HepG2 (cell line): ENCODE measurements around the gene OR10H2. TPM values are rescaled to one million over a fixed set of nuclear protein-coding genes. Genes with fewer than 3 reads are reported as not detected.

Experiments
- CEBPG ChIP-seq: IDR thresholded peaks from 2 replicates; pipeline ENCODE4 v1.6.1; 2016
- EED ChIP-seq: sonication (generic); formaldehyde crosslinking; IDR thresholded peaks from 2 replicates; pipeline ENCODE4 v1.5.0; 2020; ENCODE audit warnings: mild to moderate bottlenecking, missing genetic modification reagents
- ISX ChIP-seq: sonication (generic); formaldehyde crosslinking; conservative IDR thresholded peaks from 2 replicates; pipeline ENCODE4 v1.5.0; 2020; ENCODE audit warnings: missing genetic modification reagents
- JARID2 ChIP-seq: sonication (generic); formaldehyde crosslinking; IDR thresholded peaks from 2 replicates; pipeline ENCODE4 v1.8.1; 2023; ENCODE audit warnings: missing genetic modification reagents, inconsistent platforms; ENCODE audit not compliant: insufficient replicate concordance
- KDM4B ChIP-seq: sonication (generic); formaldehyde crosslinking; IDR thresholded peaks from 2 replicates; pipeline ENCODE4 v1.4.0; 2020; ENCODE audit warnings: missing genetic modification reagents
- KLF9 ChIP-seq: IDR thresholded peaks from 2 replicates; pipeline ENCODE4 v1.6.1; 2016; ENCODE audit warnings: low read depth
- PPARG ChIP-seq: conservative IDR thresholded peaks from 2 replicates; pipeline ENCODE4 v1.6.1; 2016; ENCODE audit warnings: missing biosample characterization, missing genetic modification reagents
- SALL1 ChIP-seq: sonication (generic); formaldehyde crosslinking; IDR thresholded peaks from 2 replicates; pipeline ENCODE4 v1.8.0; 2022; ENCODE audit warnings: mild to moderate bottlenecking, missing genetic modification reagents
- ZBTB20 ChIP-seq: sonication (generic); formaldehyde crosslinking; IDR thresholded peaks from 2 replicates; pipeline ENCODE4 v1.8.1; 2023; ENCODE audit warnings: missing genetic modification reagents, low read depth, mild to moderate bottlenecking, borderline replicate concordance
- ZKSCAN1 ChIP-seq: fragments of 150-350 bp; IDR thresholded peaks from 2 replicates; pipeline ENCODE4 v1.6.1; 2014; ENCODE audit warnings: low read length
- ZNF550 ChIP-seq: sonication (generic); formaldehyde crosslinking; IDR thresholded peaks from 2 replicates; pipeline ENCODE4 v1.4.0; 2020; ENCODE audit warnings: mild to moderate bottlenecking, missing genetic modification reagents, borderline replicate concordance
- polyA plus RNA-seq, 8 experiments: library from polyadenylated mRNA; depleted of rRNA in 3 of 8; stranded (reverse) in 7 of 8; unstranded in 1 of 8; fragments of >200 nt; fragmentation: Illumina TruSeq in 4 of 8; extraction: Trizol in 4 of 8; gene quantifications; 2 replicates each; pipeline versions ENCODE4 v1.2.1 to v1.2.3, GENCODE V29; 2011 to 2016; ENCODE audit warnings: low read depth in 4 of 8, missing spikeins in 1 of 8, mixed read lengths in 1 of 8; ENCODE audit not compliant: insufficient read depth in 1 of 8
- total RNA-seq, 5 experiments: library from RNA; depleted of rRNA; stranded (reverse); fragments of >200 nt; fragmentation: Illumina TruSeq; extraction: Trizol; gene quantifications; 2 replicates each; pipeline ENCODE4 v1.2.3, GENCODE V29; 2016; ENCODE audit warnings: low read depth in 1 of 5
- TF ChIP-seq, protein P1 (sequence below): sonication (generic); formaldehyde crosslinking; IDR thresholded peaks from 2 replicates; pipeline ENCODE4 v1.4.0; 2020; ENCODE audit warnings: mild to moderate bottlenecking, missing genetic modification reagents
- TF ChIP-seq, protein P2 (sequence below): sonication (generic); formaldehyde crosslinking; IDR thresholded peaks from 2 replicates; pipeline ENCODE4 v1.9.0; 2021; ENCODE audit warnings: mild to moderate bottlenecking, missing genetic modification reagents
- TF ChIP-seq, protein P3 (sequence below): sonication (generic); formaldehyde crosslinking; IDR thresholded peaks from 2 replicates; pipeline ENCODE4 v1.4.0; 2020; ENCODE audit warnings: low read depth, mild to moderate bottlenecking, missing genetic modification reagents
- TF ChIP-seq, protein P4 (sequence below): sonication (generic); formaldehyde crosslinking; IDR thresholded peaks from 2 replicates; pipeline ENCODE4 v1.4.0; 2020; ENCODE audit warnings: mild to moderate bottlenecking, missing genetic modification reagents

Gene OR10H2
- total and polyA plus RNA-seq, 2 of the 13 experiments (the other 11 are each of a cell fraction or from before 2014, with no cell fraction given) = not detected

DNA sequence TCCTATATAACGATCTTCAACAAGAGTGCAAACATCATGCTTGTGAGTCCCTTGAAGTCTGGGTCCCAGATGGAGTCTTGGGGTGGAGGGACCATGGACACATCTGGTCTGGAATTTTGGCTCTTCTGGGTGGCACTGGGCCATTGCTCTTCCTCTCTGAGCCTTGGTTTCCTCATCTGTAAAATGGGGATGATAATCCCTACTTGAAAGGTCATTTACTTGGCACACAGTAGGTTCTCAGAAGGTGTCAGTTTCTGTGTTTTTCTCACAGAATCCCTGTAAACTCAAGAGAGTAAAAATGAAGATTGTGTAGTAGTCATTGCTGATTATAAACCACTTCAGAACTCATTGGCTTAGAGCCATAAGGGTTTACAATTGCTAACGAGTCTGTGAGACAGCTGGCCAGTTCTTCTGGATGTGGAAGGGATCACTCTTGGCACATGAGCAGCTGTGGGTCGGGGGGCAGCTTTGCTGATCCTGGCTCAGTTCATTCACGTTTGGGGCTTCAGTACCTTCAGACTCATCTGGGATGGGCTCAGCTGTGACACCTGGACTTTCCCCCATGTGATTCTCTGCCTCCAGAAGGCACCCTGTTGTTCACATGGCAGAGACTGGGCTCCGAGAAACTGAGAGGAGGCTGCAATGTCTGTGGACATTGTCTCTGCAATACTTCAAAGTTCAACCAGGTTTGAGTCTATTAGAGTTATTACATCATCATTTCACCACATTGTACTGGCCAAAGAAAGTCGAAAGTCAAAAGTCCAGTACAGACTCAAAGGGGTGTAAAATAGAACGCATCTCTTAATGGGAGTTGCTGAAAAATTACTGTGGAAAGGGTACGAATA is 47.1 kb upstream of the OR10H2 start (continued):
- TF ChIP-seq, protein P1, sequence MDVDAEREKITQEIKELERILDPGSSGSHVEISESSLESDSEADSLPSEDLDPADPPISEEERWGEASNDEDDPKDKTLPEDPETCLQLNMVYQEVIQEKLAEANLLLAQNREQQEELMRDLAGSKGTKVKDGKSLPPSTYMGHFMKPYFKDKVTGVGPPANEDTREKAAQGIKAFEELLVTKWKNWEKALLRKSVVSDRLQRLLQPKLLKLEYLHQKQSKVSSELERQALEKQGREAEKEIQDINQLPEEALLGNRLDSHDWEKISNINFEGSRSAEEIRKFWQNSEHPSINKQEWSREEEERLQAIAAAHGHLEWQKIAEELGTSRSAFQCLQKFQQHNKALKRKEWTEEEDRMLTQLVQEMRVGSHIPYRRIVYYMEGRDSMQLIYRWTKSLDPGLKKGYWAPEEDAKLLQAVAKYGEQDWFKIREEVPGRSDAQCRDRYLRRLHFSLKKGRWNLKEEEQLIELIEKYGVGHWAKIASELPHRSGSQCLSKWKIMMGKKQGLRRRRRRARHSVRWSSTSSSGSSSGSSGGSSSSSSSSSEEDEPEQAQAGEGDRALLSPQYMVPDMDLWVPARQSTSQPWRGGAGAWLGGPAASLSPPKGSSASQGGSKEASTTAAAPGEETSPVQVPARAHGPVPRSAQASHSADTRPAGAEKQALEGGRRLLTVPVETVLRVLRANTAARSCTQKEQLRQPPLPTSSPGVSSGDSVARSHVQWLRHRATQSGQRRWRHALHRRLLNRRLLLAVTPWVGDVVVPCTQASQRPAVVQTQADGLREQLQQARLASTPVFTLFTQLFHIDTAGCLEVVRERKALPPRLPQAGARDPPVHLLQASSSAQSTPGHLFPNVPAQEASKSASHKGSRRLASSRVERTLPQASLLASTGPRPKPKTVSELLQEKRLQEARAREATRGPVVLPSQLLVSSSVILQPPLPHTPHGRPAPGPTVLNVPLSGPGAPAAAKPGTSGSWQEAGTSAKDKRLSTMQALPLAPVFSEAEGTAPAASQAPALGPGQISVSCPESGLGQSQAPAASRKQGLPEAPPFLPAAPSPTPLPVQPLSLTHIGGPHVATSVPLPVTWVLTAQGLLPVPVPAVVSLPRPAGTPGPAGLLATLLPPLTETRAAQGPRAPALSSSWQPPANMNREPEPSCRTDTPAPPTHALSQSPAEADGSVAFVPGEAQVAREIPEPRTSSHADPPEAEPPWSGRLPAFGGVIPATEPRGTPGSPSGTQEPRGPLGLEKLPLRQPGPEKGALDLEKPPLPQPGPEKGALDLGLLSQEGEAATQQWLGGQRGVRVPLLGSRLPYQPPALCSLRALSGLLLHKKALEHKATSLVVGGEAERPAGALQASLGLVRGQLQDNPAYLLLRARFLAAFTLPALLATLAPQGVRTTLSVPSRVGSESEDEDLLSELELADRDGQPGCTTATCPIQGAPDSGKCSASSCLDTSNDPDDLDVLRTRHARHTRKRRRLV (CRISPR knock-in tag) = no peak
- TF ChIP-seq EED (CRISPR knock-in tag) (no peak), ZNF550 (CRISPR knock-in tag) (no peak), PPARG (CRISPR knock-in tag) (no peak), ZBTB20 (CRISPR knock-in tag) (peak; percentile 36; the same call in 1 of the 2 replicates), CEBPG (peak; percentile 89), ISX (CRISPR knock-in tag) (no peak), ZKSCAN1 (0 out of 2 replicates have a peak, but pooled peaks have one; percentile 60), KLF9 (CRISPR knock-in tag) (no peak), JARID2 (no peak), KDM4B (CRISPR knock-in tag) (no peak), SALL1 (CRISPR knock-in tag) (peak; percentile 55)
- TF ChIP-seq, protein P2, sequence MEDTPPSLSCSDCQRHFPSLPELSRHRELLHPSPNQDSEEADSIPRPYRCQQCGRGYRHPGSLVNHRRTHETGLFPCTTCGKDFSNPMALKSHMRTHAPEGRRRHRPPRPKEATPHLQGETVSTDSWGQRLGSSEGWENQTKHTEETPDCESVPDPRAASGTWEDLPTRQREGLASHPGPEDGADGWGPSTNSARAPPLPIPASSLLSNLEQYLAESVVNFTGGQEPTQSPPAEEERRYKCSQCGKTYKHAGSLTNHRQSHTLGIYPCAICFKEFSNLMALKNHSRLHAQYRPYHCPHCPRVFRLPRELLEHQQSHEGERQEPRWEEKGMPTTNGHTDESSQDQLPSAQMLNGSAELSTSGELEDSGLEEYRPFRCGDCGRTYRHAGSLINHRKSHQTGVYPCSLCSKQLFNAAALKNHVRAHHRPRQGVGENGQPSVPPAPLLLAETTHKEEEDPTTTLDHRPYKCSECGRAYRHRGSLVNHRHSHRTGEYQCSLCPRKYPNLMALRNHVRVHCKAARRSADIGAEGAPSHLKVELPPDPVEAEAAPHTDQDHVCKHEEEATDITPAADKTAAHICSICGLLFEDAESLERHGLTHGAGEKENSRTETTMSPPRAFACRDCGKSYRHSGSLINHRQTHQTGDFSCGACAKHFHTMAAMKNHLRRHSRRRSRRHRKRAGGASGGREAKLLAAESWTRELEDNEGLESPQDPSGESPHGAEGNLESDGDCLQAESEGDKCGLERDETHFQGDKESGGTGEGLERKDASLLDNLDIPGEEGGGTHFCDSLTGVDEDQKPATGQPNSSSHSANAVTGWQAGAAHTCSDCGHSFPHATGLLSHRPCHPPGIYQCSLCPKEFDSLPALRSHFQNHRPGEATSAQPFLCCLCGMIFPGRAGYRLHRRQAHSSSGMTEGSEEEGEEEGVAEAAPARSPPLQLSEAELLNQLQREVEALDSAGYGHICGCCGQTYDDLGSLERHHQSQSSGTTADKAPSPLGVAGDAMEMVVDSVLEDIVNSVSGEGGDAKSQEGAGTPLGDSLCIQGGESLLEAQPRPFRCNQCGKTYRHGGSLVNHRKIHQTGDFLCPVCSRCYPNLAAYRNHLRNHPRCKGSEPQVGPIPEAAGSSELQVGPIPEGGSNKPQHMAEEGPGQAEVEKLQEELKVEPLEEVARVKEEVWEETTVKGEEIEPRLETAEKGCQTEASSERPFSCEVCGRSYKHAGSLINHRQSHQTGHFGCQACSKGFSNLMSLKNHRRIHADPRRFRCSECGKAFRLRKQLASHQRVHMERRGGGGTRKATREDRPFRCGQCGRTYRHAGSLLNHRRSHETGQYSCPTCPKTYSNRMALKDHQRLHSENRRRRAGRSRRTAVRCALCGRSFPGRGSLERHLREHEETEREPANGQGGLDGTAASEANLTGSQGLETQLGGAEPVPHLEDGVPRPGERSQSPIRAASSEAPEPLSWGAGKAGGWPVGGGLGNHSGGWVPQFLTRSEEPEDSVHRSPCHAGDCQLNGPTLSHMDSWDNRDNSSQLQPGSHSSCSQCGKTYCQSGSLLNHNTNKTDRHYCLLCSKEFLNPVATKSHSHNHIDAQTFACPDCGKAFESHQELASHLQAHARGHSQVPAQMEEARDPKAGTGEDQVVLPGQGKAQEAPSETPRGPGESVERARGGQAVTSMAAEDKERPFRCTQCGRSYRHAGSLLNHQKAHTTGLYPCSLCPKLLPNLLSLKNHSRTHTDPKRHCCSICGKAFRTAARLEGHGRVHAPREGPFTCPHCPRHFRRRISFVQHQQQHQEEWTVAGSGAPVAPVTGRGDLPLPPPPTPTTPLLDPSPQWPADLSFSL = no peak
- TF ChIP-seq, protein P3, sequence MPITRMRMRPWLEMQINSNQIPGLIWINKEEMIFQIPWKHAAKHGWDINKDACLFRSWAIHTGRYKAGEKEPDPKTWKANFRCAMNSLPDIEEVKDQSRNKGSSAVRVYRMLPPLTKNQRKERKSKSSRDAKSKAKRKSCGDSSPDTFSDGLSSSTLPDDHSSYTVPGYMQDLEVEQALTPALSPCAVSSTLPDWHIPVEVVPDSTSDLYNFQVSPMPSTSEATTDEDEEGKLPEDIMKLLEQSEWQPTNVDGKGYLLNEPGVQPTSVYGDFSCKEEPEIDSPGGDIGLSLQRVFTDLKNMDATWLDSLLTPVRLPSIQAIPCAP = no peak
- TF ChIP-seq, protein P4, sequence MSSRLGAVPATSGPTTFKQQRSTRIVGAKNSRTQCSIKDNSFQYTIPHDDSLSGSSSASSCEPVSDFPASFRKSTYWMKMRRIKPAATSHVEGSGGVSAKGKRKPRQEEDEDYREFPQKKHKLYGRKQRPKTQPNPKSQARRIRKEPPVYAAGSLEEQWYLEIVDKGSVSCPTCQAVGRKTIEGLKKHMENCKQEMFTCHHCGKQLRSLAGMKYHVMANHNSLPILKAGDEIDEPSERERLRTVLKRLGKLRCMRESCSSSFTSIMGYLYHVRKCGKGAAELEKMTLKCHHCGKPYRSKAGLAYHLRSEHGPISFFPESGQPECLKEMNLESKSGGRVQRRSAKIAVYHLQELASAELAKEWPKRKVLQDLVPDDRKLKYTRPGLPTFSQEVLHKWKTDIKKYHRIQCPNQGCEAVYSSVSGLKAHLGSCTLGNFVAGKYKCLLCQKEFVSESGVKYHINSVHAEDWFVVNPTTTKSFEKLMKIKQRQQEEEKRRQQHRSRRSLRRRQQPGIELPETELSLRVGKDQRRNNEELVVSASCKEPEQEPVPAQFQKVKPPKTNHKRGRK (CRISPR knock-in tag) = no peak
